ENCODE measurements around the gene MRTO4.
"Not testable (repeated sequence)": the region's sequence is repeated elsewhere in the genome, so short reads cannot be mapped to it uniquely, and the experiment has no call there.

MRTO4 gene

GRCh38 chr1:19251305-19252196, at the start of gene MRTO4, which contains the start of gene EMC1:
Gene MRTO4, plus strand, starts transcription at chr1:19251805. Its CDS starts 31 bp downstream, at chr1:19251836.
Gene EMC1, minus strand, starts transcription at chr1:19251524. Its CDS starts 15 bp downstream, at chr1:19251509.
- DNase-seq = peak; percentile 90

GRCh38 chr1:19202396-19202795, 49.2 kb upstream of the MRTO4 start:
- no peak for DNase-seq

- no peak for DNase-seq
Measured at GRCh38 chr1:19203440-19203839, 48.2 kb upstream of the MRTO4 start.

- no peak for DNase-seq
Measured at GRCh38 chr1:19204446-19205266, 46.9 kb upstream of the MRTO4 start.

- peak; percentile 43 for DNase-seq
Measured at GRCh38 chr1:19205403-19205802, 46.2 kb upstream of the MRTO4 start.

- DNase-seq = no peak
Measured at GRCh38 chr1:19205845-19206244, 45.8 kb upstream of the MRTO4 start.

- no peak for DNase-seq
Measured at GRCh38 chr1:19206947-19207346, 44.7 kb upstream of the MRTO4 start.

- DNase-seq = peak; percentile 20
Measured at GRCh38 chr1:19208710-19209438, 42.7 kb upstream of the MRTO4 start.

- DNase-seq = peak; percentile 76
Measured at GRCh38 chr1:19209439-19209989, 42.1 kb upstream of the MRTO4 start.

- DNase-seq = peak; percentile 97
Measured at GRCh38 chr1:19209990-19210771, 41.4 kb upstream of the MRTO4 start, which contains the start of gene UBR4. Gene UBR4, minus strand, starts transcription at chr1:19210266. Its CDS starts 18 bp downstream, at chr1:19210248.

- no peak for DNase-seq
Measured at GRCh38 chr1:19210772-19211549, 40.6 kb upstream of the MRTO4 start.

- no peak for DNase-seq
Measured at GRCh38 chr1:19212167-19212566, 39.4 kb upstream of the MRTO4 start.

GRCh38 chr1:19213580-19213979, 38.0 kb upstream of the MRTO4 start:
- no peak for DNase-seq

- DNase-seq = not testable (repeated sequence)
Measured at GRCh38 chr1:19216585-19216984, 35.0 kb upstream of the MRTO4 start.

GRCh38 chr1:19219451-19219850, 32.2 kb upstream of the MRTO4 start:
- no peak for DNase-seq

- DNase-seq = no peak
Measured at GRCh38 chr1:19220080-19220846, 31.3 kb upstream of the MRTO4 start.

GRCh38 chr1:19220991-19221390, 30.6 kb upstream of the MRTO4 start:
- DNase-seq = no peak

GRCh38 chr1:19222573-19222972, 29.0 kb upstream of the MRTO4 start:
- no peak for DNase-seq

GRCh38 chr1:19222979-19223824, 28.4 kb upstream of the MRTO4 start:
- no peak for DNase-seq
